Mesenchymal stem cell (in vitro differentiated cells and primary cell): ENCODE data around the gene WDR44.

Experiments
- DNase-seq: peaks from one replicate; pipeline ENCODE4 v3.0.0-alpha.2; 2013
- H2AFZ ChIP-seq: one replicate; pipeline ENCODE4 v1.6.1; 2013; ENCODE audit warnings: low read depth, mild to moderate bottlenecking, control low read depth, inconsistent platforms, low read length, moderate library complexity
- H2AK5ac ChIP-seq: 2 replicates; pipeline ENCODE4 v1.6.1; 2013; ENCODE audit warnings: low read length, moderate library complexity, mild to moderate bottlenecking, inconsistent platforms; ENCODE audit not compliant: severe bottlenecking
- H2BK120ac ChIP-seq: one replicate; pipeline ENCODE4 v1.6.1; 2013; ENCODE audit warnings: low read depth, mild to moderate bottlenecking, inconsistent platforms, low read length, moderate library complexity
- H2BK12ac ChIP-seq, 2 experiments: one replicate each; pipeline ENCODE4 v1.6.1; 2013; ENCODE audit warnings: inconsistent platforms in 2 of 2, low read length in 2 of 2, mild to moderate bottlenecking in 2 of 2, moderate library complexity in 2 of 2, control low read depth in 1 of 2
- H2BK15ac ChIP-seq: one replicate; pipeline ENCODE4 v1.6.1; 2013; ENCODE audit warnings: mild to moderate bottlenecking, low read depth, inconsistent platforms; ENCODE audit not compliant: poor library complexity, severe bottlenecking
- H2BK5ac ChIP-seq: 2 replicates; pipeline ENCODE4 v1.6.1; 2013; ENCODE audit warnings: low read depth, mild to moderate bottlenecking, low read length, control low read depth, inconsistent platforms; ENCODE audit not compliant: poor library complexity, severe bottlenecking
- H3K14ac ChIP-seq, 2 experiments: one replicate each; pipeline ENCODE4 v1.6.1; 2013; ENCODE audit warnings: inconsistent platforms in 2 of 2, low read length in 2 of 2, control low read depth in 1 of 2, mild to moderate bottlenecking in 1 of 2, moderate library complexity in 1 of 2
- H3K18ac ChIP-seq, 2 experiments: one replicate each; pipeline ENCODE4 v1.6.1; 2013; ENCODE audit warnings: inconsistent platforms in 2 of 2, low read length in 2 of 2, control low read depth in 1 of 2, low read depth in 1 of 2, mild to moderate bottlenecking in 1 of 2
- H3K23ac ChIP-seq, 2 experiments: one replicate each; pipeline ENCODE4 v1.6.1; 2013; ENCODE audit warnings: inconsistent platforms in 2 of 2, low read length in 2 of 2, mild to moderate bottlenecking in 2 of 2, moderate library complexity in 2 of 2, control low read depth in 1 of 2
- H3K27ac ChIP-seq: 2 replicates; pipeline ENCODE4 v1.5.1; 2013; ENCODE audit warnings: mild to moderate bottlenecking, moderate library complexity, low read length, control low read depth, inconsistent platforms; ENCODE audit not compliant: poor library complexity, severe bottlenecking
- H3K27me3 ChIP-seq, 2 experiments: 2 replicates each; pipeline versions ENCODE4 v1.6.1 to v1.7.0; 2013; ENCODE audit warnings: low read length in 2 of 2, mild to moderate bottlenecking in 2 of 2, moderate library complexity in 2 of 2, control low read depth in 1 of 2, inconsistent platforms in 1 of 2; ENCODE audit not compliant: control insufficient read depth in 1 of 2, insufficient read depth in 1 of 2
- H3K36me3 ChIP-seq, 2 experiments: 2 replicates each; pipeline versions ENCODE4 v1.6.1 to v1.7.0; 2013; ENCODE audit warnings: low read length in 2 of 2, control low read depth in 1 of 2, inconsistent platforms in 1 of 2, low read depth in 1 of 2, mild to moderate bottlenecking in 1 of 2; ENCODE audit not compliant: insufficient read depth in 2 of 2, control insufficient read depth in 1 of 2
- H3K4ac ChIP-seq, 2 experiments: one replicate each; pipeline ENCODE4 v1.6.1; 2013; ENCODE audit warnings: inconsistent platforms in 2 of 2, low read length in 2 of 2, mild to moderate bottlenecking in 2 of 2, moderate library complexity in 2 of 2, control low read depth in 1 of 2, low read depth in 1 of 2
- H3K4me1 ChIP-seq: 2 replicates; pipeline ENCODE4 v1.6.1; 2013; ENCODE audit warnings: low read depth, low read length, control low read depth; ENCODE audit not compliant: control insufficient read depth, insufficient read depth
- H3K4me2 ChIP-seq: 2 replicates; pipeline ENCODE4 v1.6.1; 2013; ENCODE audit warnings: low read length, mild to moderate bottlenecking, inconsistent platforms; ENCODE audit not compliant: poor library complexity, severe bottlenecking
- H3K4me3 ChIP-seq, 2 experiments: 2 replicates each; pipeline versions ENCODE4 v1.5.1 to v1.7.0; 2013; ENCODE audit warnings: low read length in 2 of 2, mild to moderate bottlenecking in 2 of 2, control low read depth in 1 of 2, low read depth in 1 of 2; ENCODE audit not compliant: insufficient read depth in 1 of 2
- H3K79me1 ChIP-seq: replicated peaks from 2 replicates; pipeline ENCODE4 v1.6.1; 2013; ENCODE audit warnings: mild to moderate bottlenecking, control low read depth, low read length, inconsistent platforms; ENCODE audit not compliant: poor library complexity, severe bottlenecking
- H3K9ac ChIP-seq: 2 replicates; pipeline ENCODE4 v1.7.0; 2013; ENCODE audit warnings: mild to moderate bottlenecking, low read length, moderate library complexity
- H3K9me3 ChIP-seq: 2 replicates; pipeline ENCODE4 v1.7.0; 2013; ENCODE audit warnings: mild to moderate bottlenecking, low read length; ENCODE audit not compliant: control insufficient read depth
- H4K8ac ChIP-seq: one replicate; pipeline ENCODE4 v1.6.1; 2013; ENCODE audit warnings: inconsistent platforms, mild to moderate bottlenecking, low read length, moderate library complexity
- H4K91ac ChIP-seq: one replicate; pipeline ENCODE4 v1.6.1; 2013; ENCODE audit warnings: mild to moderate bottlenecking, low read length, inconsistent platforms
- WGBS: methylation state at CpG from one replicate; pipeline ENCODE4 v1.1.7; 2013; ENCODE audit warnings: mixed read lengths; 5-methylcytosine and 5-hydroxymethylcytosine counted together

The WDR44 gene

DNA sequence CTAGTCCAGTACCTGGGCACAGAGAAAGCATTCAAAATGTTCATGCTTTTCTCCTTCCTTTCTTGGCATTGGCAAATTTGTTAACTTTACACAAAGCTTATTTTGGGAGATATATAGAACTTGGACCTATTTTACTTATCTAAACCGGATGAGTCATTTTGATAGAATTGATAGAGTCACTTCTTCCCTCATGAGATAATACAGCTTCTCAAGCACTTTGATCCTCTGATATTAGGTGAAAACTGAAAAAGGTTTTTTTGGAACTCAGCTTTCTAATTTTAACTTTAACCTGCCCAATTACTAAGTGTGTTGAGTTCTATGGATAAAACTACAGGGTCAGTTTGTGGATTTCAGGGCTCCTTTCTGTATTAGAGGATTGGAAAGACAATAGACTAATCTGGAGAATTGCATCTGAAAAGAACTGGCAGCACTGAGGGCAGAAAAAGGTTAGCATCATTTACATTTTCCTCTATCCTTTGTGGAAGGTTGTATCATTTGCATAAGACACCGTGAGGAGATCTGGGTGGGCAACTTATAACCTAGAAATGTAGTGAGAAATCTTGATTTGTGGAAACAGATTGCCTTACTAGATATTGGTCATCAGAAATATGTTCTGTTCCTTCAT lies 2.4 kb downstream of the WDR44 start:
- no peak overlapping the region for H3K4ac ChIP-seq
- H4K91ac ChIP-seq, result no peak overlapping the region
- no peak overlapping the region for H3K27ac ChIP-seq

GRCh38 chrX:118349188-118349587 lies 3.3 kb downstream of the WDR44 start:
- Histone ChIP-seq H3K9ac (no peak overlapping the region), H2BK120ac (no peak overlapping the region), H2AFZ (no peak overlapping the region), H2AK5ac (no peak overlapping the region), H3K4me3 (no peak overlapping the region), H2BK15ac (no peak overlapping the region), H3K14ac (no peak overlapping the region), H3K79me1 (no peaks in the 10 kb centered on the region), H2BK5ac (no peak overlapping the region), H2BK12ac (no peak overlapping the region), H3K4me1 (no peaks in the 10 kb centered on the region), H3K36me3 (no peaks in the 10 kb centered on the region), H3K4ac (no peak overlapping the region), H3K23ac (no peak overlapping the region), H3K9me3 (no peaks in the 10 kb centered on the region), H3K4me2 (no peak overlapping the region), H3K27ac (no peak overlapping the region), H3K27me3 (no peaks in the 10 kb centered on the region), H4K8ac (no peak overlapping the region), H3K18ac (no peak overlapping the region), H4K91ac (no peak overlapping the region)
- no peak for DNase-seq
- no CpG with 5 or more reads among the region's 2 CpGs for WGBS

More for the DNA sequence above, 2.4 kb downstream of the WDR44 start:
- peak overlapping the region; percentile 66 for H3K4me2 ChIP-seq
- H3K27me3 ChIP-seq, result no peaks in the 10 kb centered on the region
- no peak overlapping the region for H3K18ac ChIP-seq
- H2BK15ac ChIP-seq, result no peak overlapping the region
- no peaks in the 10 kb centered on the region for H3K36me3 ChIP-seq
- peak overlapping the region; percentile 90 for H3K9ac ChIP-seq
- 17% methylated on average over 1 of the region's 2 CpGs for WGBS
- no peak overlapping the region for H3K14ac ChIP-seq
- H3K4me1 ChIP-seq, result no peaks in the 10 kb centered on the region
- no peaks in the 10 kb centered on the region for H3K79me1 ChIP-seq
- no peak overlapping the region for H2BK120ac ChIP-seq
- H3K4me3 ChIP-seq, result peak overlapping the region in 1 of 2 experiments; percentile 84
- no peak overlapping the region for H4K8ac ChIP-seq
- H2AK5ac ChIP-seq, result no peak overlapping the region
- no peak overlapping the region for H2BK12ac ChIP-seq
- DNase-seq, result no peak
- H2AFZ ChIP-seq, result no peak overlapping the region
- H2BK5ac ChIP-seq, result no peak overlapping the region
- no peak overlapping the region for H3K23ac ChIP-seq
- H3K9me3 ChIP-seq, result no peaks in the 10 kb centered on the region

GRCh38 chrX:118350221-118350620 lies 4.3 kb downstream of the WDR44 start:
- H2BK5ac ChIP-seq, result no peak overlapping the region
- no peaks in the 10 kb centered on the region for H3K4me1 ChIP-seq
- no peak overlapping the region for H3K23ac ChIP-seq
- H2BK120ac ChIP-seq, result no peak overlapping the region
- H3K18ac ChIP-seq, result no peak overlapping the region
- H3K27ac ChIP-seq, result no peak overlapping the region
- H3K4me3 ChIP-seq, result peak overlapping the region in 1 of 2 experiments; percentile 27
- no peak overlapping the region for H2AK5ac ChIP-seq
- no peak overlapping the region for H4K8ac ChIP-seq
- H2BK12ac ChIP-seq, result no peak overlapping the region
- H2BK15ac ChIP-seq, result no peak overlapping the region
- no peaks in the 10 kb centered on the region for H3K27me3 ChIP-seq
- no peak overlapping the region for H2AFZ ChIP-seq
- peak; percentile 47 for DNase-seq
- H4K91ac ChIP-seq, result no peak overlapping the region
- H3K4ac ChIP-seq, result no peak overlapping the region
- H3K9me3 ChIP-seq, result no peaks in the 10 kb centered on the region
- no peak overlapping the region for H3K4me2 ChIP-seq
- 58% methylated on average over 3 of the region's 6 CpGs for WGBS
- H3K14ac ChIP-seq, result no peak overlapping the region
- H3K79me1 ChIP-seq, result no peaks in the 10 kb centered on the region
- no peaks in the 10 kb centered on the region for H3K36me3 ChIP-seq
- peak overlapping the region; percentile 47 for H3K9ac ChIP-seq

DNA sequence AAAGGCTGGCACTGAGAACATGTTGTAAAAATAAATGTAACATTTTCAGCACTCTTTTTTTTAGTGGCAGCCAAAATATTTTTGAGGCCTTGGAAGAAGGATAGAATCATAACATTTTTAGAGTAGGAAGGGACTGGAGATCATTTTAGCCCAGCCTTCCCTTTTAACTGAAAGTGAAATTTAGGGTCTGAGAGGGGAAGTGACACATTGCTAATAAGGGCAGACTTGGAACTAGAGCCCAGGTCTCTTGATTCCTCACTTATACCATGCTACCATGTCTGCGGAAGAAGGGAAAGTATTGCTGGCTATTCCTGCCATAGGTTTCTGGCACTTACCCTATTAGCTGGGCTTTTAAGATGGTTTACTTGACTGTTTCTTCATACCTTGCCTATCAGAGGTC lies 4.8 kb downstream of the WDR44 start:
- Histone ChIP-seq H2AFZ (no peak overlapping the region), H3K18ac (no peak overlapping the region), H3K27me3 (no peaks in the 10 kb centered on the region), H3K79me1 (no peaks in the 10 kb centered on the region), H3K4me3 (no peak overlapping the region), H4K8ac (no peak overlapping the region), H3K9me3 (no peaks in the 10 kb centered on the region), H2BK15ac (no peak overlapping the region), H3K9ac (no peak overlapping the region), H3K4me1 (no peaks in the 10 kb centered on the region), H3K14ac (no peak overlapping the region), H3K23ac (no peak overlapping the region), H3K27ac (no peak overlapping the region), H3K4me2 (no peak overlapping the region), H2AK5ac (no peak overlapping the region), H2BK5ac (no peak overlapping the region), H2BK12ac (no peak overlapping the region), H2BK120ac (no peak overlapping the region), H3K36me3 (no peaks in the 10 kb centered on the region), H3K4ac (no peak overlapping the region), H4K91ac (no peak overlapping the region)
- no CpG with 5 or more reads among the region's 1 CpG for WGBS
- no peak for DNase-seq
